GM21529 (cell line): ENCODE measurements around the gene STRN3.
"Not testable (repeated sequence)": the region's sequence is repeated elsewhere in the genome, so short reads cannot be mapped to it uniquely, and the experiment has no call there.

ENCODE experiments used
- ATAC-seq: cut with Tn5 transposase; IDR thresholded peaks from one replicate; pipeline ENCODE4 v1.9.1; 2021; ENCODE audit not compliant: unreplicated experiment

STRN3 gene

GRCh38 chr14:31026077-31026449 is at the start of gene STRN3:
Gene STRN3 (minus strand): TSS chr14:31026379. CDS start chr14:31026185, 194 bp downstream.
- ATAC-seq, result no peak

GRCh38 chr14:31075144-31075543 is 49.0 kb upstream of the STRN3 start:
- no peak for ATAC-seq

- ATAC-seq, result no peak
Measured at GRCh38 chr14:31071151-31071550, 45.0 kb upstream of the STRN3 start.

GRCh38 chr14:31070431-31070830 is 44.3 kb upstream of the STRN3 start:
- ATAC-seq, result no peak

- no peak for ATAC-seq
Measured at GRCh38 chr14:31069343-31069742, 43.2 kb upstream of the STRN3 start.

GRCh38 chr14:31068235-31068634 is 42.1 kb upstream of the STRN3 start:
- no peak for ATAC-seq

GRCh38 chr14:31062908-31063307 is 36.7 kb upstream of the STRN3 start:
- ATAC-seq, result not testable (repeated sequence)

GRCh38 chr14:31060253-31060875 is 34.2 kb upstream of the STRN3 start:
- ATAC-seq, result no peak

GRCh38 chr14:31059152-31059924 is 33.2 kb upstream of the STRN3 start:
- no peak for ATAC-seq

- ATAC-seq, result no peak
Measured at GRCh38 chr14:31057701-31058364, 31.7 kb upstream of the STRN3 start.

- ATAC-seq, result no peak
Measured at GRCh38 chr14:31057035-31057434, 30.9 kb upstream of the STRN3 start.

- ATAC-seq, result not testable (repeated sequence)
Measured at GRCh38 chr14:31052905-31053586, 26.9 kb upstream of the STRN3 start.

- no peak for ATAC-seq
Measured at GRCh38 chr14:31051511-31051910, 25.3 kb upstream of the STRN3 start.

- ATAC-seq, result no peak
Measured at GRCh38 chr14:31051023-31051422, 24.8 kb upstream of the STRN3 start.

GRCh38 chr14:31047503-31047902 is 21.3 kb upstream of the STRN3 start:
- ATAC-seq, result no peak

GRCh38 chr14:31045501-31046080 is 19.4 kb upstream of the STRN3 start:
- no peak for ATAC-seq

GRCh38 chr14:31043379-31043778 is 17.2 kb upstream of the STRN3 start:
- no peak for ATAC-seq

- ATAC-seq, result not testable (repeated sequence)
Measured at GRCh38 chr14:31042893-31043292, 16.7 kb upstream of the STRN3 start.

- ATAC-seq, result no peak
Measured at GRCh38 chr14:31042300-31042699, 16.1 kb upstream of the STRN3 start.

- no peak for ATAC-seq
Measured at GRCh38 chr14:31038521-31039166, 12.5 kb upstream of the STRN3 start.
